Mesodermal cell (in vitro differentiated cells): ENCODE measurements around the gene KRTAP5-7.
"Not testable (repeated sequence)": the region's sequence is repeated elsewhere in the genome, so short reads cannot be mapped to it uniquely, and the experiment has no call there.

Experiments
- H3K27ac ChIP-seq: 2 replicates; pipeline ENCODE4 v1.7.0; 2013; ENCODE audit warnings: mild to moderate bottlenecking, low read depth, low read length, moderate library complexity; ENCODE audit not compliant: severe bottlenecking
- H3K36me3 ChIP-seq: 2 replicates; pipeline ENCODE4 v1.7.1; 2013; ENCODE audit warnings: mild to moderate bottlenecking, low read length, moderate library complexity; ENCODE audit not compliant: control insufficient read depth, insufficient read depth
- H3K4me1 ChIP-seq: one replicate; pipeline ENCODE4 v1.7.1; 2013; ENCODE audit warnings: mild to moderate bottlenecking, low read length; ENCODE audit not compliant: insufficient read depth, control insufficient read depth, poor library complexity, severe bottlenecking
- H3K4me3 ChIP-seq: 2 replicates; pipeline ENCODE4 v1.7.0; 2013; ENCODE audit warnings: low read length, control low read depth, mild to moderate bottlenecking; ENCODE audit not compliant: insufficient read depth, poor library complexity, severe bottlenecking; ENCODE audit errors: extremely low read depth
- H3K9me3 ChIP-seq: 2 replicates; pipeline ENCODE4 v1.7.1; 2013; ENCODE audit warnings: mild to moderate bottlenecking, low read length, moderate library complexity; ENCODE audit not compliant: control insufficient read depth
- WGBS, 2 experiments: methylation state at CpG; one replicate each; pipeline ENCODE4 v1.1.5; 2013; ENCODE audit warnings: missing lambda C conversion rate in 2 of 2; ENCODE audit not compliant: insufficient coverage in 2 of 2; 5-methylcytosine and 5-hydroxymethylcytosine counted together

KRTAP5-7 gene

DNA sequence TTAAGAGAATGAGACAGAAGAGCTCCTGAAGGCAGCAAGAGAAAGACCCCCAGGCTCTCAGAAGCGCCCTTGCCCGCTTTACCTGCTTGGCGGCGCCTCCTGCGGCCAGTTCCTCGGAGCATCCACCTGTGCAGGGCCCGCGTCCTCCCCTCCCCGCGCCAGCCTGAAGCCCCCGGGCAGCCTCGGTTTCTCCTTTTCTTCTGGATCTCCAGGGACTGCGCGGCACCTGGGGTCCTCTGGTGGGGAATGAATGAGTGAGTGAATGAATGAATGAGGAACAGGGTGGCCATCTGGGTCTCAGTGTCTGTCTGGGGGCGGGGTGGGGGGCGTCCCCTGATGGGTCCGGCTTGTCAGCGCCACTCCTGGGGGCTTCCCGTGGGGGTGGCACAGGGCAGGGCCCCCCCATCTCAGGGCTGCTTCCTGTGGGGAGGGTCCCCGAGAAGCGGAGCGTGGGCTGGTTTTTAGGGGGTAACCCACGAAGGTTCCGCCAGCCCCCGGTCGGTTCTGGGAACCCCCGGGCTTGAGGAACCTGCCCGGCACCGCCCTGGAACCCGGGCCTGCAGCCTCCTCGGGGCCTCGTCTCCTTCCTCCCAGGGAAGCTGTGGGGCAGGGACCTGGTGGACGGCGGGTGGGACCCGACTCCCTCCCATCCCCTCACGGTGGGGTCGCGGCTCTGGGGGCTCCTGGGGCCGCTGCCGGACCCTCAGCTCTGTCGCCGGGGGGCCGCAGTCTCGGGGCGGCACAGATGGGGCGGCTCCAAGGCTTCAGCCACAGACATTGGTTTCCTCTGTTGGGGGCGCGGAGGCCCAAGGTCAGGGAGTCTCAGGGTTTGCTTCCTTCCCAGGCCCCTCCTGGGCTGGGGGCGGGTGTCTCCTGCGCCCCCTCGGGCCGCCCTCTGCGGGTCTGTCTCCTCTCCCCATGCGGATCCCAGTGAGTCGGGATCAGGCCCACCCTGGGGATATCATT, 8.3 kb upstream of the KRTAP5-7 start:
- no peak overlapping the region for H3K27ac ChIP-seq
- no peaks in the 10 kb centered on the region for H3K36me3 ChIP-seq
- H3K9me3 ChIP-seq = no peaks in the 10 kb centered on the region
- 95 to 98% methylated on average over 36 to 50 of the region's 55 CpGs for WGBS, 2 experiments
- no peak overlapping the region for H3K4me3 ChIP-seq
- no peaks in the 10 kb centered on the region for H3K4me1 ChIP-seq

DNA sequence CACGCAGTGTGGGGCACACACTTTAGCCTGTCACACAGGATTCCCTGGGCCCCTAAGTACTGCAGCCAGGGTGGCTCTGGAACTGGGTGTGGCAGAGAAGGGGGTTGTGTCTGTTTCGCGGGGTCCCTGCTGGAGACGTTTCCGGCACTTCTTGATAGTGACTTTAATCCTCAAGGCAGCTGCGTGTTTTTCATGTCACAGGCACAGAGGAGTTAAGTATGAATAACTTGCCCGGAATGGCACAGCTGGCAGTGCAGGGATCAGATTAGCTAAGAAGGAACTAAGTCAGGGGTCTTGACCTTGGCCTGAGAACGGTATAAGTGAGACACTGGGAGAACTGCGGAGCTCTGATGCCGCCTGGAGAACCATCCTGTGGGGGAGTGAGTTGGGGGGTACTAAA, 7.5 kb upstream of the KRTAP5-7 start:
- Histone ChIP-seq H3K27ac (no peak overlapping the region), H3K4me3 (no peak overlapping the region), H3K4me1 (no peaks in the 10 kb centered on the region), H3K36me3 (no peaks in the 10 kb centered on the region), H3K9me3 (no peaks in the 10 kb centered on the region)
- WGBS, 2 experiments = 88 to 93% methylated on average over 9 to 10 of the region's 10 CpGs

DNA sequence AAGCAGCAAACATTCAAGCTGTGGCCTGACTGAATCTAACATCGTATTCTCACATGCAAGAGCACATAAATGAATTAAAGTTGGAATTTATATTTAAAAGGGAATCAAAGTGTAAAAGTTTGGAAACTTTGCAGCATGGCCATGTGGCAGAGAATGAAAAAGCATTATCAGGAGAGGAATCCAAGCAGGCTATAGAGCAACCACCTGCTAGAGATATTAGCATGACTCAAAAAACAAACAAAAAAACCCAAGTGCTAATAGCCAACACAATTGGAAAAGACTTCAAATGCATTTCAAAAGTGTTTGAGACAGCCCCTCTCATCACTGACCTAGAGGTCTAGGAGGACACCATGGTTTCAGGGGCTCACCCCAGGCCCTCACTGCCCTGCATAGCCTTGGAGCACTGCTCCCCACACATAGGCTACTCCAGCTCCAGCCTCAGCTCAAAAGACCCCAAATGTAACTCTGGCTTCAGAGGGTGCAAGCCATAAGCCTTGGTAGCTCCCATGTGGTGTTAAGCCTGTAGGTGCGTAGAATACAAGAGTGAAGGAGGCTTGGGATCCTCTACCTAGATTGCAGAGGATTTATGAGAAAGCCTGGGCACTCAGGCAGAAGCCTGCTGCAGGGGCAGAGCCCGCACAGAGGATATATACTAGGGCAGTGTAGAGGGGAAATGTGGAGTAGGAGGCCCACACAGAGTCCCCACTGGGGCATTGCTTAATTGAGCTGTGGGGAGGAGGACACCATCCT, 1.7 kb upstream of the KRTAP5-7 start:
- no peaks in the 10 kb centered on the region for H3K9me3 ChIP-seq
- 50 to 79% methylated on average over 2 of the region's 3 CpGs for WGBS, 2 experiments
- no peak overlapping the region for H3K4me3 ChIP-seq
- no peak overlapping the region for H3K27ac ChIP-seq
- H3K36me3 ChIP-seq = no peaks in the 10 kb centered on the region
- no peaks in the 10 kb centered on the region for H3K4me1 ChIP-seq

DNA sequence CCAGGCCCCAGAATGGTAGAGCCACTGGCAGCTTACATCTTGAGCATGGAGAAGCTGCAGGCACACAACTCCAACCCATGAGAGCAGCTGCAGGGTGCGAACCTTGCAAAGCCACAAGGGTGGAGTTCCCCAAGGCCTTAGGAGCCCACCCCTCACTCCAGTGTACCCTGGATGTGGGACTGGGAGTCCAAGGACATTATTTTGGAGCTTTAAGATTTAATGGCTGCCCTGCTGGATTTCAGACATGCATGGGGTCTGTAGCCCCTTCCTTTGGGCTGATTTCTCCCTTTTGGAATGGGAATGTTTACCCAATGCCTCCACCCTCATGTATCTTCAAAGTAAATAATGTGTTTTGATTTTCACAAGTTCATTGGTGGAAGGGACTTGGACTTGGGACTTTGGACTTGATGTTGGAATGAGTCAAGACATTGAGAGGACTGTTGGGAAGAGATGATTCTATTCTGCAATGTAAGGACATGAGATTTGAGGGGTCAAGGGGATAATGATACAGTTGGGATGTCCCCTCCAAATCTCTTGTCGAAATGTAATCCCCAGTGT, 1.1 kb upstream of the KRTAP5-7 start:
- Histone ChIP-seq H3K36me3 (no peaks in the 10 kb centered on the region), H3K4me3 (no peak overlapping the region), H3K27ac (no peak overlapping the region), H3K4me1 (no peaks in the 10 kb centered on the region), H3K9me3 (no peaks in the 10 kb centered on the region)
- WGBS, 2 experiments = 66 to 92% methylated on average over 1 to 2 of the region's 2 CpGs

DNA sequence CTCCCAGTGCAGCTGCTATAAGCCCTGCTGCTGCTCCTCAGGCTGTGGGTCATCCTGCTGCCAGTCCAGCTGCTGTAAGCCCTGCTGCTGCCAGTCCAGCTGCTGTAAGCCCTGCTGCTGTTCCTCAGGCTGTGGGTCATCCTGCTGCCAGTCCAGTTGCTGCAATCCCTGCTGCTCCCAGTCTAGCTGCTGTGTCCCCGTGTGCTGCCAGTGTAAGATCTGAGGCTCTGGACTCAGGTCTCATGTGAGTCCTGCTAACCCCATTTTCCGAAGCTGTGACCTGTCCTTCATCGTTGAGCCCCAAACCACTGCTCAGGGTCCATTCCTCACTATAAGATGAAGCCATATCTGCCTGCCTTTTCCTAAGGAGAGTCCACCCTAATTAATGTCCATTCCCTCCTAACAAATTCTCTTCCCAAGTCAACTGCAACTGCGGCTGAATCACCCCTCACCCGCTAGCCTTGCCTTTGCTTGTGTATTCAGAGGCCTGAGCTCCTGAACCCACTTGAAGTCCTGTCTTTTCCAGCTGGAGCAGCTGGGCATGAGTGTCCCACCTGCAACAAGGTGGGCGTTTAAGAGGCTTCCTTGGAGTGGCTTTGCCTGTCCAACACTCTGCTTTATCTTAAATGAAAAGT, 626 bp downstream of the KRTAP5-7 start:
- WGBS, 2 experiments = 93 to 95% methylated on average over 6 of the region's 6 CpGs
- Histone ChIP-seq H3K9me3 (no peaks in the 10 kb centered on the region), H3K27ac (no peak overlapping the region), H3K36me3 (no peaks in the 10 kb centered on the region), H3K4me1 (no peaks in the 10 kb centered on the region), H3K4me3 (no peak overlapping the region)

DNA sequence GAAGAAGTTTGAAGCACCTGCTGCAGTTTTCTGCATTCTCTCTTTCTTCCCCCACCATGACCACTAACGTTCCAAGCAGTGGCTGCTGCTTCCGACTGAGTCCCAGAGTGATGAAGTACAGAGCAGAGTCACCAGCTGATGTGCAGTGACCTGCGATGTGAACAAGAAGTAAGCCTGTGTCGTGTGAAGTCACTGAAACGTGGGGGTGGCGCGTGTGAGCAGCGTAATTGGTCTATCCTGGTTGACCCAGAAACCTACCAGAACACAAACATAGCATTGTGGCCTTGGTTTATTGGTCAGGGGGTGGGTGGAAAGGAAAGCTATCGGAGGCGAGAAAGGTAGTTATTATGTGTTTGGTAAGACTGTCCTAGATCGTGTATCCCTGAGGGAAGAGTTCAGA, 3.5 kb downstream of the KRTAP5-7 start:
- 93 to 99% methylated on average over 6 to 7 of the region's 11 CpGs for WGBS, 2 experiments
- Histone ChIP-seq H3K4me1 (no peaks in the 10 kb centered on the region), H3K27ac (no peak overlapping the region), H3K36me3 (no peaks in the 10 kb centered on the region), H3K4me3 (no peak overlapping the region), H3K9me3 (no peaks in the 10 kb centered on the region)

DNA sequence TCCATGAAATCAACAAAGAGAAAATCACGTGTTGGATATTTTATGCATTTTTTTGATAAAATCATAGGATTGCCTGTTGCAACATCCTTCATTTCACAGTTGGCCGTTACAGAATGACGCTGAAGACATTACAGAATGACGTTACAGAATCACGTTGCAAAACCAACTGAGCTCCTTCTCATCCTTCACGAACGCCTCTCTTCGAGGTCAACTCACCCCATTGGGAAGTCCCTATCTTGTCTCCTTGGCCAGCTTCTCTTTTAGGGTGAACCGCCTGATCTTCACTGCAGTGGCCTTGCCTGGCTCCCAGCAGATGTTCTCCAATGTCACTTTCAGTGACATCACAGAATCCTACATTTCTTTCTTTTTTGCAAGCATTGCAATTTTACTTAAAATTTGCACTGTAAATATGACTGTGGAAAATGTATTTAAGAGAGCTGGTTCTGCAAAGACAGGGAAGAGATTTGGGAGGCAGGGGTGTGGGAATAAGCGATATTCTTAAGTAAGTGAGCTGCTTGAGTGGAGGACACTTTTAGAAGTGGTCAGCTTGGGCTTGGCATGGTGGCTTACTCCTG, 5.1 kb downstream of the KRTAP5-7 start:
- 83 to 86% methylated on average over 10 of the region's 10 CpGs for WGBS, 2 experiments
- Histone ChIP-seq H3K4me3 (no peak overlapping the region), H3K27ac (no peak overlapping the region), H3K36me3 (no peaks in the 10 kb centered on the region), H3K9me3 (no peaks in the 10 kb centered on the region), H3K4me1 (no peaks in the 10 kb centered on the region)

DNA sequence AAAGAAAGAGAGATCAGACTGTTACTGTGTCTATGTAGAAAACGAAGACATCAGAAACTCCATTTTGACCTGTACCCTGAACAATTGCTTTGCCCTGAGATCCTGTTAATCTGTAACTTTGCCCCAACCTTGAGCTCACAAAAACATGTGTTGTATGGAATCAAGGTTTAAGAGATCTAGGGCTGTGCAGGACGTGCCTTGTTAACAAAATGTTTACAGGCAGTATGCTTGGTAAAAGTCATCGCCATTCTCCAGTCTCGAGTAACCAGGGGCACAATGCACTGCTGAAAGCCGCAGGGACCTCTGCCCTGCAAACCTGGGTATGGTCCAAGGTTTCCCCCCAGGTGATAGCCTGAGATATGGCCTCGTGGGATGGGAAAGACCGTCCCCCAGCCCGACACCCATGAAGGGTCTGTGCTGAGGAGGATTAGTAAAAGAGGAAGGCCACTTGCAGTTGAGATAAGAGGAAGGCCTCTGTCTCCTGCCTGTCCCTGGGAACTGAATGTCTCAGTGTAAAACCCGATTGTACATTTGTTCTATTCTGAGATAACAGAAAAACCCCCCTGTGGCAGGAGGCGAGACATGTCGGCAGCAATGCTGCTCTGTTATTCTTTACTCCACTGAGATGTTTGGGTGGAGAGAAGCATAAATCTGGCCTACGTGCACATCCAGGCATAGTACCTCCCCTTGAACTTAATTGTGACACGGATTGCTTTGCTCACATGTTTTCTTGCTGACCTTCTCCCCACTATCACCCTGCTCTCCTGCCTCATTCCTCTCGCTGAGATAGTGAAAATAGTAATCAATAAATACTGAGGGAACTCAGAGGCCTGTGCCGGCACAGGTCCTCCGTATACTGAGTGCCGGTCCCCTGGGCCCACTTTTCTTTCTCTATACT, 7.9 kb downstream of the KRTAP5-7 start:
- H3K9me3 ChIP-seq, H3K36me3 ChIP-seq, H3K4me1 ChIP-seq, H3K27ac ChIP-seq, H3K4me3 ChIP-seq: not testable (repeated sequence)
- WGBS, 2 experiments = 95% methylated on average over 9 to 11 of the region's 17 CpGs

DNA sequence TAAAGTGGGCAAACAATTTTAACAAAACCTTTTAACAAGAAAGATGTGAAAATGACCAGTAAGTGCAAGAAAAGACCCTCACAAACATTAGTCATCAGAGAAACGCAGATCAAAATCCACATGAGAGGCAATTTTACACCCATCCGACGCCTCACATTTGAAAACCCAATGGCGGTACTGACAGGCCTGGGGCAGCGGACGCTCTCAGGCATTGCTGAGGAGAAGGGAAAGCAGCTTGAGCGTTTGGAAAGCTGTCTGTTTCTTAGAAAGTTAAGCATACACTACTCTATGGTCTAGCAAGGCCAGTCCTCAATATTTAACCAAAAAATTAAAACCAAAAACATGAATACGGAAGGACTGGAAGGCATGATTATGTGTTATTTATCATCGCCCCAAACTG, 8.8 kb downstream of the KRTAP5-7 start:
- 96% methylated on average over 4 to 6 of the region's 9 CpGs for WGBS, 2 experiments
- no peaks in the 10 kb centered on the region for H3K36me3 ChIP-seq
- H3K9me3 ChIP-seq = no peaks in the 10 kb centered on the region
- H3K4me1 ChIP-seq = no peaks in the 10 kb centered on the region
- no peak overlapping the region for H3K27ac ChIP-seq
- no peak overlapping the region for H3K4me3 ChIP-seq
